DOHH2 (cell line): ENCODE data around the gene LRRC8D.

Source experiments
- H3F3A ChIP-seq: fragments of 200-600 bp; sonication (generic), shearing (Covaris generic); 2 replicates; pipeline ENCODE4 v1.6.0; 2016; ENCODE audit warnings: antibody characterized with exemption, mild to moderate bottlenecking; ENCODE audit not compliant: control insufficient read depth, insufficient read depth
- H3K27ac ChIP-seq: fragments of 200-600 bp; sonication (generic); 2 replicates; pipeline ENCODE4 v1.5.1; 2014; ENCODE audit warnings: low read depth, mild to moderate bottlenecking, low read length, moderate library complexity
- H3K27me3 ChIP-seq: fragments of 200-600 bp; sonication (generic); 2 replicates; pipeline ENCODE4 v1.6.1; 2014; ENCODE audit warnings: mild to moderate bottlenecking, low read length, mixed read lengths; ENCODE audit not compliant: control insufficient read depth
- H3K36me3 ChIP-seq: fragments of 200-600 bp; sonication (generic); 2 replicates; pipeline ENCODE4 v1.6.1; 2014; ENCODE audit warnings: mild to moderate bottlenecking, low read length, moderate library complexity, mixed read lengths; ENCODE audit not compliant: control insufficient read depth
- H3K4me1 ChIP-seq: fragments of 200-600 bp; sonication (generic); 2 replicates; pipeline ENCODE4 v1.6.1; 2014; ENCODE audit warnings: mild to moderate bottlenecking, low read length, mixed read lengths; ENCODE audit not compliant: control insufficient read depth
- H3K4me2 ChIP-seq: fragments of 200-600 bp; sonication (generic); 2 replicates; pipeline ENCODE4 v1.6.0; 2014; ENCODE audit warnings: mild to moderate bottlenecking, low read length, moderate library complexity
- H3K4me3 ChIP-seq: fragments of 200-600 bp; sonication (generic); 2 replicates; pipeline ENCODE4 v1.5.1; 2014; ENCODE audit warnings: mild to moderate bottlenecking, low read length, mixed read lengths
- H3K79me2 ChIP-seq: fragments of 200-600 bp; sonication (generic); 2 replicates; pipeline ENCODE4 v1.6.1; 2014; ENCODE audit warnings: mild to moderate bottlenecking, low read length, mixed read lengths; ENCODE audit not compliant: control insufficient read depth
- H3K9me2 ChIP-seq: fragments of 200-600 bp; sonication (generic); replicated peaks from 2 replicates; pipeline ENCODE4 v1.6.1; 2014; ENCODE audit warnings: mild to moderate bottlenecking, low read length, mixed read lengths; ENCODE audit not compliant: control insufficient read depth
- H3K9me3 ChIP-seq: fragments of 200-600 bp; sonication (generic); 2 replicates; pipeline ENCODE4 v1.6.1; 2014; ENCODE audit warnings: antibody characterized with exemption, low read length, mixed read lengths; ENCODE audit not compliant: control insufficient read depth, insufficient read depth
- H4K20me1 ChIP-seq: fragments of 200-600 bp; sonication (generic); 2 replicates; pipeline ENCODE4 v1.6.0; 2014; ENCODE audit warnings: low read depth, mild to moderate bottlenecking, antibody characterized with exemption, low read length, moderate library complexity; ENCODE audit not compliant: control insufficient read depth, insufficient read depth
- EZH2phosphoT487 ChIP-seq: fragments of 200-600 bp; sonication (generic); IDR thresholded peaks from 2 replicates; pipeline ENCODE4 v1.6.1; 2017; ENCODE audit warnings: borderline replicate concordance, mild to moderate bottlenecking, antibody characterized with exemption, low read length, moderate library complexity, mixed read lengths
- TF ChIP-seq, protein P1 (sequence below): fragments of 200-600 bp; sonication (generic); IDR thresholded peaks from one replicate; pipeline ENCODE4 v1.5.1; 2014; ENCODE audit warnings: antibody characterized with exemption, mild to moderate bottlenecking, low read depth, low read length; ENCODE audit not compliant: poor library complexity, severe bottlenecking

Gene LRRC8D

DNA sequence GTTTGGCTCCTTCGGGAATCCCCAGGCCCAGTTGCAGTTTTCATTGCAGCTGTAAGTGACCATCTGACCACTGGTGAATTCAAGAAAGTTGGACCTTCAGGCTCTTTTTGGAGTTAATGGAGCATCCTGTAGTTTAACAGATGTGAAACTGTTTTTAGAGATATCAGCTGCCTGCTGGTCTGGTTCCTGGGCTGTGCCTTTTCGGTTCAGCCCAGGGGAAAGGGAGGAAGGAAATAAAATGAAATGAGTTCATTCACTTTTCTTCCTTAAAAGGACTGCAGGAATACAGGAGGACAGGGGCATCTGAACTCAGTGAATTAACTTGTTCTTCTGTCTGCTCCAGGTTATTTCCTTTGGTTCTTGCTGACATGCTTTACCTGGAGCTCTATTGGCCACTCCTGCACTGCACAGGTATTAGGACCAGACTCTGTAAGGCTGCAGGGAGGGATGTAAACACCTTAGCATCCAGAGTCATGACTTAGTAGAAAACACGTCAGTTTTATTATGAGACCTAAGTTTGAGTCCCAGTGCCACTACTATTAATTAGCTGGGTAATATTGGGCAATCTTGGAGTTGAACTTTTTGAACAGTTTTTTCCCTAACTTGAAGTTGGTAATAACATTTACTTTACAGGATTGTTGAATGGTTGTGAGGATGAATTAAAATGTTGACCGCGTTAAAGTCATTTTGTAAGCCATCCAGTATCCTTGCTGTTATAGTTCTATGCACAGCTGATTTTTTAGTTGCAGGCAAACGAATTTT lies 83.6 kb downstream of the LRRC8D start:
- Histone ChIP-seq H4K20me1 (no peaks in the 10 kb centered on the region), H3K27me3 (no peaks in the 10 kb centered on the region), H3K36me3 (no peaks in the 10 kb centered on the region), H3K9me2 (no peaks in the 10 kb centered on the region), H3K4me1 (peaks cover 54% of the 10 kb centered on the region), H3K79me2 (peaks cover 7% of the 10 kb centered on the region; the same call in 1 of the 2 replicates), H3K4me2 (no peak overlapping the region), H3K27ac (no peak overlapping the region), H3F3A (no peaks in the 10 kb centered on the region), H3K4me3 (no peak overlapping the region), H3K9me3 (no peaks in the 10 kb centered on the region)
- TF ChIP-seq, protein P1, sequence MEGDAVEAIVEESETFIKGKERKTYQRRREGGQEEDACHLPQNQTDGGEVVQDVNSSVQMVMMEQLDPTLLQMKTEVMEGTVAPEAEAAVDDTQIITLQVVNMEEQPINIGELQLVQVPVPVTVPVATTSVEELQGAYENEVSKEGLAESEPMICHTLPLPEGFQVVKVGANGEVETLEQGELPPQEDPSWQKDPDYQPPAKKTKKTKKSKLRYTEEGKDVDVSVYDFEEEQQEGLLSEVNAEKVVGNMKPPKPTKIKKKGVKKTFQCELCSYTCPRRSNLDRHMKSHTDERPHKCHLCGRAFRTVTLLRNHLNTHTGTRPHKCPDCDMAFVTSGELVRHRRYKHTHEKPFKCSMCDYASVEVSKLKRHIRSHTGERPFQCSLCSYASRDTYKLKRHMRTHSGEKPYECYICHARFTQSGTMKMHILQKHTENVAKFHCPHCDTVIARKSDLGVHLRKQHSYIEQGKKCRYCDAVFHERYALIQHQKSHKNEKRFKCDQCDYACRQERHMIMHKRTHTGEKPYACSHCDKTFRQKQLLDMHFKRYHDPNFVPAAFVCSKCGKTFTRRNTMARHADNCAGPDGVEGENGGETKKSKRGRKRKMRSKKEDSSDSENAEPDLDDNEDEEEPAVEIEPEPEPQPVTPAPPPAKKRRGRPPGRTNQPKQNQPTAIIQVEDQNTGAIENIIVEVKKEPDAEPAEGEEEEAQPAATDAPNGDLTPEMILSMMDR, result no peak
- TF ChIP-seq EZH2phosphoT487, result no peak

DNA sequence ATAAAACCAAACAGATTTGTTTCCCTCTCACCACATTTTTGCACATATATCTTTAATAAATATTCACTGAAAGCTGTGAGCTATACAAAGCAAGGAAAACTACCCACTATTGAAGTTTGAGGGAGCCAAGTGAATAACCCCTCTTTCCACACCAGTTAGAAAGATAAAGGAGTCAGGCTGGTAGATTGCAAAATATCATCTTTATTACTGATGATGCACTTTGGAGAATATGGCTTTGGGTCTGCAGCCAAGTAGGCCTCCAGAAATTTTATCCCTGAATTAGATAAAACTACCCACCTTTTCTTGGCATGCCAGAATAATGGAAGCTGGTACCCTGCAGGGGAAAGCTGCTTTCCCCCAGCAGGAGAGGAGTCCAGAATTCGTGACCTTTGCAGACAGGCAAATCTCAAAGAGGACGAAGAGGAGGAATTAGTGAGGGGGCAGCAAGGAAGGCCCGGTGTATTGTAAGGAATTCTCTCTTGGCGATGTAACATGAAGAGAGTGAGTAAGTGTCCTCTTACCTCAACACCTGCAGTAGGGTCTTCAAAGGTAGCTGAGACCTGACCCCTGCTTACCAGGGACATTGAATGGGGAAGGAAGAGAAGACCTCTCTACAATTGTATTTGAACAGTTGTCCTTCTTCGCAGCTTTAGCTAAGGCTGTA lies 84.7 kb downstream of the LRRC8D start:
- no peak for TF ChIP-seq EZH2phosphoT487
- TF ChIP-seq, protein P1, result no peak
- Histone ChIP-seq H3K9me3 (no peaks in the 10 kb centered on the region), H3K27ac (no peak overlapping the region), H3K9me2 (no peaks in the 10 kb centered on the region), H3K4me1 (peaks cover 46% of the 10 kb centered on the region), H3K27me3 (no peaks in the 10 kb centered on the region), H3K79me2 (peaks cover 7% of the 10 kb centered on the region; the same call in 1 of the 2 replicates), H3F3A (no peaks in the 10 kb centered on the region), H3K36me3 (no peaks in the 10 kb centered on the region), H3K4me3 (no peak overlapping the region), H3K4me2 (no peak overlapping the region), H4K20me1 (no peaks in the 10 kb centered on the region)

DNA sequence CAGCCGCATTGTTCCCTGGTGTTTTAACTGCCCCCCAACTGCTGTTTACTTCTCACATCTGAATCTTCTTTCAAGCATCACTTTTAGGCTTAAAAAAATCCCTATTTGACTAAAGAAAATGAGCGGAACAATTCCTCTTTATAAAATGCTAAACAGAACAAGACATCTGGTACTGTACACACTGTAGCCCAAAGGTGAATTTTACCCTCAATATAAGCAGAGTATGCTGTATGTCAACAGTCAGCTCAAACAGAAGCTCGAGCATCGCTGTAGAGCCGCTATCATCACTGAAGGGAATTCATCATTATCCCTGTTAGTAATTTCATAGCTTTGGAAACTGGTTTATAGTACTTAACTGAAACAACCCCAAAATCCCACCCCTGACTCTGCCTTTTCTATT lies 85.3 kb downstream of the LRRC8D start:
- H3K4me1 ChIP-seq, result peaks cover 40% of the 10 kb centered on the region
- no peaks in the 10 kb centered on the region for H3K27me3 ChIP-seq
- 0 out of 2 replicates have a peak overlapping the region, but pooled peaks have one; percentile 28 for H3K4me2 ChIP-seq
- TF ChIP-seq EZH2phosphoT487, result no peak
- TF ChIP-seq, protein P1, result no peak
- H3F3A ChIP-seq, result no peaks in the 10 kb centered on the region
- H3K27ac ChIP-seq, result no peak overlapping the region
- no peak overlapping the region for H3K4me3 ChIP-seq
- H3K9me3 ChIP-seq, result no peaks in the 10 kb centered on the region
- no peaks in the 10 kb centered on the region for H3K9me2 ChIP-seq
- H3K36me3 ChIP-seq, result no peaks in the 10 kb centered on the region
- no peaks in the 10 kb centered on the region for H4K20me1 ChIP-seq
- peaks cover 7% of the 10 kb centered on the region; the same call in 1 of the 2 replicates for H3K79me2 ChIP-seq
